H9 (cell line): ENCODE results near the gene MROH2A. TPM values are rescaled to one million over a fixed set of nuclear protein-coding genes. Genes with fewer than 3 reads are reported as not detected.

Experiments
- DNase-seq: peaks from one replicate; pipeline ENCODE4 v3.0.0-alpha.2; 2017
- H2AFZ ChIP-seq: one replicate; pipeline ENCODE4 v1.6.1; 2013; ENCODE audit warnings: mild to moderate bottlenecking, low read length, control low read depth, moderate library complexity
- H2AK5ac ChIP-seq: 2 replicates; pipeline ENCODE4 v1.6.1; 2013; ENCODE audit warnings: low read length, control low read depth, mixed read lengths; ENCODE audit not compliant: insufficient read length
- H2BK120ac ChIP-seq: one replicate; pipeline ENCODE4 v1.6.1; 2013; ENCODE audit warnings: low read depth, mild to moderate bottlenecking, low read length, control low read depth, inconsistent platforms; ENCODE audit not compliant: poor library complexity, severe bottlenecking
- H2BK12ac ChIP-seq: 2 replicates; pipeline ENCODE4 v1.6.1; 2013; ENCODE audit warnings: low read length, control low read depth, mixed read lengths, low read depth; ENCODE audit not compliant: insufficient read length
- H2BK15ac ChIP-seq: 2 replicates; pipeline ENCODE4 v1.6.1; 2013; ENCODE audit warnings: low read depth, low read length, control low read depth
- H2BK20ac ChIP-seq: one replicate; pipeline ENCODE4 v1.6.1; 2013; ENCODE audit warnings: low read depth, mild to moderate bottlenecking, low read length, control low read depth, inconsistent platforms; ENCODE audit not compliant: poor library complexity, severe bottlenecking
- H2BK5ac ChIP-seq: 2 replicates; pipeline ENCODE4 v1.6.1; 2013; ENCODE audit warnings: low read length, control low read depth, mixed read lengths; ENCODE audit not compliant: insufficient read length
- H3K14ac ChIP-seq: 2 replicates; pipeline ENCODE4 v1.6.1; 2013; ENCODE audit warnings: low read length, control low read depth; ENCODE audit not compliant: insufficient read depth
- H3K18ac ChIP-seq: 2 replicates; pipeline ENCODE4 v1.6.1; 2013; ENCODE audit warnings: low read depth, mild to moderate bottlenecking, mixed read lengths, low read length, control low read depth; ENCODE audit not compliant: insufficient read length
- H3K23ac ChIP-seq: 2 replicates; pipeline ENCODE4 v1.6.1; 2013; ENCODE audit warnings: low read length, control low read depth, mixed read lengths, low read depth; ENCODE audit not compliant: insufficient read length
- H3K23me2 ChIP-seq: 2 replicates; pipeline ENCODE4 v1.6.1; 2013; ENCODE audit warnings: low read depth, mild to moderate bottlenecking, mixed read lengths, low read length, control low read depth; ENCODE audit not compliant: insufficient read length, poor library complexity, severe bottlenecking
- H3K27ac ChIP-seq: 2 replicates; pipeline ENCODE4 v1.5.1; 2013; ENCODE audit warnings: low read length, control low read depth, mixed read lengths, low read depth; ENCODE audit not compliant: insufficient read length
- H3K27me3 ChIP-seq: 2 replicates; pipeline ENCODE4 v1.6.1; 2013; ENCODE audit warnings: low read length, control low read depth, inconsistent platforms; ENCODE audit not compliant: insufficient read depth
- H3K4ac ChIP-seq: 2 replicates; pipeline ENCODE4 v1.6.1; 2013; ENCODE audit warnings: low read depth, mild to moderate bottlenecking, control low read depth, inconsistent platforms, low read length, moderate library complexity
- H3K4me1 ChIP-seq: 2 replicates; pipeline ENCODE4 v1.6.1; 2013; ENCODE audit warnings: low read length, control low read depth, inconsistent platforms; ENCODE audit not compliant: insufficient read depth
- H3K4me2 ChIP-seq: 2 replicates; pipeline ENCODE4 v1.6.1; 2013; ENCODE audit warnings: low read length, control low read depth, mixed read lengths; ENCODE audit not compliant: insufficient read length, insufficient read depth
- H3K56ac ChIP-seq: 2 replicates; pipeline ENCODE4 v1.6.1; 2013; ENCODE audit warnings: low read depth, mild to moderate bottlenecking, mixed read lengths, low read length, control low read depth; ENCODE audit not compliant: insufficient read length
- H3K79me1 ChIP-seq: 2 replicates; pipeline ENCODE4 v1.6.1; 2013; ENCODE audit warnings: low read depth, mild to moderate bottlenecking, moderate library complexity, low read length, control low read depth, inconsistent platforms; ENCODE audit not compliant: insufficient read depth, poor library complexity, severe bottlenecking
- H3K79me2 ChIP-seq: 2 replicates; pipeline ENCODE4 v1.6.1; 2013; ENCODE audit warnings: low read length, control low read depth, inconsistent platforms; ENCODE audit not compliant: insufficient read depth
- H3K9ac ChIP-seq: 2 replicates; pipeline ENCODE4 v1.6.1; 2013; ENCODE audit warnings: low read length, control low read depth, mixed read lengths; ENCODE audit not compliant: insufficient read length; ENCODE audit errors: extremely low read depth
- H3K9me3 ChIP-seq: one replicate; pipeline ENCODE4 v1.6.1; 2013; ENCODE audit warnings: low read depth, low read length, inconsistent platforms; ENCODE audit not compliant: control insufficient read depth
- H3T11ph ChIP-seq: one replicate; pipeline ENCODE4 v1.6.1; 2013; ENCODE audit warnings: mild to moderate bottlenecking, low read length, control low read depth, inconsistent platforms
- H4K20me1 ChIP-seq: one replicate; pipeline ENCODE4 v1.6.1; 2013; ENCODE audit not compliant: control insufficient read depth, insufficient read length, insufficient read depth
- H4K5ac ChIP-seq: 2 replicates; pipeline ENCODE4 v1.6.1; 2013; ENCODE audit warnings: low read depth, mild to moderate bottlenecking, mixed read lengths, low read length, control low read depth; ENCODE audit not compliant: insufficient read length
- H4K8ac ChIP-seq: replicated peaks from 2 replicates; pipeline ENCODE4 v1.6.1; 2013; ENCODE audit warnings: low read length, control low read depth, mixed read lengths, low read depth; ENCODE audit not compliant: insufficient read length
- H4K91ac ChIP-seq: 2 replicates; pipeline ENCODE4 v1.6.1; 2013; ENCODE audit warnings: low read depth, mild to moderate bottlenecking, moderate library complexity, mixed read lengths, low read length, control low read depth; ENCODE audit not compliant: insufficient read length
- H3K27ac Mint-ChIP-seq, 3 experiments: 2 replicates in 2 of 3; 3 replicates in 1 of 3; pipeline ENCODE4 v1.8.0; 2020 to 2021; ENCODE audit warnings: mixed read lengths in 3 of 3, mild to moderate bottlenecking in 1 of 3, moderate library complexity in 1 of 3
- H3K27me3 Mint-ChIP-seq: 2 replicates; pipeline ENCODE4 v1.8.0; 2021; ENCODE audit warnings: low read depth, mild to moderate bottlenecking, moderate library complexity, mixed read lengths
- H3K36me3 Mint-ChIP-seq, 3 experiments: 2 replicates in 2 of 3; 3 replicates in 1 of 3; pipeline ENCODE4 v1.8.0; 2020 to 2021; ENCODE audit warnings: low read depth in 3 of 3, mixed read lengths in 3 of 3; ENCODE audit not compliant: insufficient read depth in 1 of 3
- H3K4me1 Mint-ChIP-seq, 2 experiments: 2 replicates each; pipeline ENCODE4 v1.8.0; 2020; ENCODE audit warnings: mixed read lengths in 2 of 2
- H3K4me3 Mint-ChIP-seq, 2 experiments: 2 replicates in 1 of 2; 3 replicates in 1 of 2; pipeline ENCODE4 v1.8.0; 2020 to 2021; ENCODE audit warnings: mild to moderate bottlenecking in 2 of 2, mixed read lengths in 2 of 2, moderate library complexity in 1 of 2
- H3K9me3 Mint-ChIP-seq, 2 experiments: 2 replicates in 1 of 2; 3 replicates in 1 of 2; pipeline ENCODE4 v1.8.0; 2020; ENCODE audit warnings: mild to moderate bottlenecking in 2 of 2, mixed read lengths in 2 of 2, moderate library complexity in 1 of 2
- WGBS: extraction: QIAGEN DNeasy Blood & Tissue Kit; methylation state at CpG from one replicate; pipeline ENCODE4 v1.1.7; 2013; ENCODE audit warnings: missing lambda C conversion rate, low lambda C conversion rate, mixed read lengths; ENCODE audit not compliant: insufficient read length; ENCODE audit errors: extremely low coverage; 5-methylcytosine and 5-hydroxymethylcytosine counted together
- total RNA-seq: library from RNA; stranded (reverse); gene quantifications from 2 replicates; pipeline ENCODE4 v1.2.1, GENCODE V29; 2021
- TF ChIP-seq, protein P1 (sequence below): fragments of 200-600 bp; sonication (generic); conservative IDR thresholded peaks from 3 replicates; pipeline ENCODE4 v1.8.0; 2021; ENCODE audit warnings: antibody characterized with exemption, mild to moderate bottlenecking

Gene MROH2A
- total RNA-seq, 1 experiment from 2014 or later: not detected

DNA sequence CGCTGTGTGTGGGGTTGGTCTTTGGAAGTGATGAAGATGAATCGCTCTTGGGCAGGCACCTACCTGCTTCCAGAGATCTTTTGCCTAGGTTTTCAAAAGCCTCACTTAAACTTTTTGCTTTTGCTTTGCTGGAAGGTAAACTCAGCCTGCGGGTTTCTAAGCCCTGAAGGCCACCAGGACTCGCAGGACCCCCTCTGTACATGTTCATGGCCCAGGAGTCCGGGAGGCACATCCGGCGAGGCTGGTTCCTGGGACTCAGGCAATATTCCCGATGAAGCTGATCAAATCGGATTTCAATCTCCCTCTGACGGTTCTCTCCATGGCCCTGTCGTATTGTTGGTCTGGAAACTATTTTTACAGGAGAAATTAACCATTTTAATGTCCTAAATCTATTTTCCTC is 63.1 kb downstream of the MROH2A start:
- Mint-ChIP-seq H3K4me1 (peaks cover 18 to 19% of the 10 kb centered on the region in 2 experiments), H3K36me3 (peaks cover 91 to 100% (median 99%) of the 10 kb centered on the region in 3 experiments), H3K27me3 (no peaks in the 10 kb centered on the region), H3K4me3 (no peak overlapping the region), H3K9me3 (no peaks in the 10 kb centered on the region), H3K27ac (no peak overlapping the region)
- Histone ChIP-seq H3K79me1 (peaks cover 13% of the 10 kb centered on the region), H2AFZ (no peak overlapping the region), H3K4me2 (no peak overlapping the region), H3K18ac (no peak overlapping the region), H3K23me2 (no peaks in the 10 kb centered on the region), H2AK5ac (no peak overlapping the region), H3K79me2 (peaks cover 24% of the 10 kb centered on the region; the same call in 1 of the 2 replicates), H4K91ac (no peak overlapping the region), H3K14ac (no peak overlapping the region), H2BK12ac (no peak overlapping the region), H3K27me3 (no peaks in the 10 kb centered on the region), H2BK120ac (no peak overlapping the region), H2BK5ac (no peak overlapping the region), H3T11ph (no peak overlapping the region), H2BK15ac (no peak overlapping the region), H3K4ac (no peak overlapping the region), H2BK20ac (no peak overlapping the region), H3K9ac (no peak overlapping the region), H4K8ac (no peak overlapping the region), H4K20me1 (no peaks in the 10 kb centered on the region), H3K4me1 (no peaks in the 10 kb centered on the region), H4K5ac (no peak overlapping the region), H3K23ac (no peak overlapping the region), H3K56ac (no peak overlapping the region), H3K27ac (no peak overlapping the region), H3K9me3 (no peaks in the 10 kb centered on the region)
- no peak for DNase-seq
- WGBS: no CpG with 5 or more reads among the region's 11 CpGs
- TF ChIP-seq, protein P1, sequence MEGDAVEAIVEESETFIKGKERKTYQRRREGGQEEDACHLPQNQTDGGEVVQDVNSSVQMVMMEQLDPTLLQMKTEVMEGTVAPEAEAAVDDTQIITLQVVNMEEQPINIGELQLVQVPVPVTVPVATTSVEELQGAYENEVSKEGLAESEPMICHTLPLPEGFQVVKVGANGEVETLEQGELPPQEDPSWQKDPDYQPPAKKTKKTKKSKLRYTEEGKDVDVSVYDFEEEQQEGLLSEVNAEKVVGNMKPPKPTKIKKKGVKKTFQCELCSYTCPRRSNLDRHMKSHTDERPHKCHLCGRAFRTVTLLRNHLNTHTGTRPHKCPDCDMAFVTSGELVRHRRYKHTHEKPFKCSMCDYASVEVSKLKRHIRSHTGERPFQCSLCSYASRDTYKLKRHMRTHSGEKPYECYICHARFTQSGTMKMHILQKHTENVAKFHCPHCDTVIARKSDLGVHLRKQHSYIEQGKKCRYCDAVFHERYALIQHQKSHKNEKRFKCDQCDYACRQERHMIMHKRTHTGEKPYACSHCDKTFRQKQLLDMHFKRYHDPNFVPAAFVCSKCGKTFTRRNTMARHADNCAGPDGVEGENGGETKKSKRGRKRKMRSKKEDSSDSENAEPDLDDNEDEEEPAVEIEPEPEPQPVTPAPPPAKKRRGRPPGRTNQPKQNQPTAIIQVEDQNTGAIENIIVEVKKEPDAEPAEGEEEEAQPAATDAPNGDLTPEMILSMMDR: no peak
